ENCODE measurements around the gene NPBWR2.

The NPBWR2 gene

DNA sequence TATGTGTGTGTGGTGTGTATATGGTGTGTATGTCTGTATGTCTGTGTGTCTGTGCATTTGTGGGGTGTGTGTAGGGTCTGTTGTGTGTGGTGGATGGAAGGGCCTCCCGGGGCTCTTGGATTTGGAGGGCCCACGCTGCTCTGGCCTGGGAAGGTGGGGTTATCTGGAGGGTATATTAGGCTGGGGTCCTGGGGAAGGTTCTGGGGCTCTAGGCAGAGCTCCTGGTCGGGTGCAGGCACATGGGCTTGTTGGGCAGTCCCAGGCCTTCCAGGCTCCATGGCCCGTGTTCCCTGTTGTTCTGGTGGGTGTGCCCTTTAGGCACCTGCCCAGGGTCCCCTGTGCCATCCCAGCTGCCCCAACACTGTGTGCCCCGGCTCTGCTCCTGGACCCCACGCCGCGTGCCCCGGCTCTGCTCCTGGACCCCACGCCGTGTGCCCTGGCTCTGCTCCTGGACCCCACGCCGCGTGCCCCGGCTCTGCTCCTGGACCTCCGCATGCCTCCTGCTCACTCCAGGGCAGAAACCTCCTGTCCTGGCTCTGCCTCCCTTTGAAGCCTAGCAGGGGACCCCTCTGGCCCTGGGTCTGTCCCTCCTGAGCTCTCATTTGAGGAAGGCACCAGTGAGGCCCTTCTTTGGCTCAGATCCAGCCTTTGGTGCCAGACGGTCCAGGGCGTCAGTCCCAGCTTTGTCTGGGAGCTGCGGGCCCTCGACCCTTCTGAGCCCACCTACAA is 46.7 kb upstream of the NPBWR2 start:
- Histone ChIP-seq H3K9me3 (no peaks in the 10 kb centered on the region), H3K4me1 (peaks cover 43% of the 10 kb centered on the region), H3K36me3 (no peaks in the 10 kb centered on the region), H3K4me3 (ENCODE audit: low read depth, low read length) (no peak overlapping the region), H3K27me3 (no peaks in the 10 kb centered on the region)
- TF ChIP-seq, protein P1, sequence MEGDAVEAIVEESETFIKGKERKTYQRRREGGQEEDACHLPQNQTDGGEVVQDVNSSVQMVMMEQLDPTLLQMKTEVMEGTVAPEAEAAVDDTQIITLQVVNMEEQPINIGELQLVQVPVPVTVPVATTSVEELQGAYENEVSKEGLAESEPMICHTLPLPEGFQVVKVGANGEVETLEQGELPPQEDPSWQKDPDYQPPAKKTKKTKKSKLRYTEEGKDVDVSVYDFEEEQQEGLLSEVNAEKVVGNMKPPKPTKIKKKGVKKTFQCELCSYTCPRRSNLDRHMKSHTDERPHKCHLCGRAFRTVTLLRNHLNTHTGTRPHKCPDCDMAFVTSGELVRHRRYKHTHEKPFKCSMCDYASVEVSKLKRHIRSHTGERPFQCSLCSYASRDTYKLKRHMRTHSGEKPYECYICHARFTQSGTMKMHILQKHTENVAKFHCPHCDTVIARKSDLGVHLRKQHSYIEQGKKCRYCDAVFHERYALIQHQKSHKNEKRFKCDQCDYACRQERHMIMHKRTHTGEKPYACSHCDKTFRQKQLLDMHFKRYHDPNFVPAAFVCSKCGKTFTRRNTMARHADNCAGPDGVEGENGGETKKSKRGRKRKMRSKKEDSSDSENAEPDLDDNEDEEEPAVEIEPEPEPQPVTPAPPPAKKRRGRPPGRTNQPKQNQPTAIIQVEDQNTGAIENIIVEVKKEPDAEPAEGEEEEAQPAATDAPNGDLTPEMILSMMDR (IDR thresholded peaks at IDR 0.05; ENCODE audit: low read depth, low read length): no peak
- DNase-seq: no peak

DNA sequence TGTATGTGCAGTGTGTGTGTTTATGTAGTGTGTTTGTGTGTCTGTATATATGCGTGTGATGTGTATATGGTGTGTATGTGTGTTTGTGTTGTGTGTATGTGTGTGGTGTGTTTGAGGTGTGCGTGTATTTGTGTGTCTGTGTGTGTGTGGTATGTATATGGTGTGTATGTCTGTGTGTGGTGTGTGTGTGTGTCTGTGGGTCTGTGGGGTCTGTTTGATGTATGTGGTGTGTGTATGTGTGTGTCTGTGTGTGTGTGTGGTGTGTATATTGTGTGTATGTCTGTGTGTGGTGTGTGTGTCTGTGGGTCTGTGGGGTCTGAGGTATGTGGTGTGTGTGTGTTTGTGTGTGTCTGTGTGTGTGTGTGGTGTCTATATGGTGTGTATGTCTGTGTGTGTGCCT is 46.0 kb upstream of the NPBWR2 start:
- TF ChIP-seq, protein P1 (IDR thresholded peaks at IDR 0.05; ENCODE audit: low read depth, low read length): no peak
- H3K36me3 ChIP-seq: no peaks in the 10 kb centered on the region

DNA sequence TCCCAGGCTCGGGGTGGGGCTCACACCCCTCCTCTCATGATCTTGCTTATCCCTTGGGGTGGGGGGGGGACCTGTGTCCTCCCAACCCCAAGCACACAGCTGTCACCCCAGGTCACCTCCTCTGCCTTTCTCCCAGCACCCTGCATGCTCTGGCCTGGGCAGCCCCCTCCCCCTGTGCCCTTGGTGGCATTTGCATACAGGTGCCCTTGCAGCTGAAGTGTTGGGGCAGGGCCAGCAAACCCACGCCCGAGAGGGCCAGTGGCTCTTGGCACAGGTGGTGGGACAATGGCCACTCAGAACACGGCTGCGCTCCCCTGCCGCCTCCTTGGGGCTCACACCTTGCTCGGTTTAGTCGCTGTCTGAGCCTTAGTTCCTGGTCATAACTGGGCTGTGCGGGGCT is 45.5 kb upstream of the NPBWR2 start:
- peak; percentile 60 for DNase-seq
- Histone ChIP-seq H3K9me3 (no peaks in the 10 kb centered on the region), H3K27me3 (no peaks in the 10 kb centered on the region), H3K4me1 (peaks cover 42% of the 10 kb centered on the region), H3K4me3 (ENCODE audit: low read depth, low read length) (no peak overlapping the region), H3K36me3 (no peaks in the 10 kb centered on the region)
- TF ChIP-seq, protein P1 (IDR thresholded peaks at IDR 0.05; ENCODE audit: low read depth, low read length): no peak

More for the DNA sequence above, 46.0 kb upstream of the NPBWR2 start:
- Histone ChIP-seq H3K27me3 (no peaks in the 10 kb centered on the region), H3K4me3 (ENCODE audit: low read depth, low read length) (no peak overlapping the region), H3K4me1 (peaks cover 42% of the 10 kb centered on the region), H3K9me3 (no peaks in the 10 kb centered on the region)
- DNase-seq: no peak

DNA sequence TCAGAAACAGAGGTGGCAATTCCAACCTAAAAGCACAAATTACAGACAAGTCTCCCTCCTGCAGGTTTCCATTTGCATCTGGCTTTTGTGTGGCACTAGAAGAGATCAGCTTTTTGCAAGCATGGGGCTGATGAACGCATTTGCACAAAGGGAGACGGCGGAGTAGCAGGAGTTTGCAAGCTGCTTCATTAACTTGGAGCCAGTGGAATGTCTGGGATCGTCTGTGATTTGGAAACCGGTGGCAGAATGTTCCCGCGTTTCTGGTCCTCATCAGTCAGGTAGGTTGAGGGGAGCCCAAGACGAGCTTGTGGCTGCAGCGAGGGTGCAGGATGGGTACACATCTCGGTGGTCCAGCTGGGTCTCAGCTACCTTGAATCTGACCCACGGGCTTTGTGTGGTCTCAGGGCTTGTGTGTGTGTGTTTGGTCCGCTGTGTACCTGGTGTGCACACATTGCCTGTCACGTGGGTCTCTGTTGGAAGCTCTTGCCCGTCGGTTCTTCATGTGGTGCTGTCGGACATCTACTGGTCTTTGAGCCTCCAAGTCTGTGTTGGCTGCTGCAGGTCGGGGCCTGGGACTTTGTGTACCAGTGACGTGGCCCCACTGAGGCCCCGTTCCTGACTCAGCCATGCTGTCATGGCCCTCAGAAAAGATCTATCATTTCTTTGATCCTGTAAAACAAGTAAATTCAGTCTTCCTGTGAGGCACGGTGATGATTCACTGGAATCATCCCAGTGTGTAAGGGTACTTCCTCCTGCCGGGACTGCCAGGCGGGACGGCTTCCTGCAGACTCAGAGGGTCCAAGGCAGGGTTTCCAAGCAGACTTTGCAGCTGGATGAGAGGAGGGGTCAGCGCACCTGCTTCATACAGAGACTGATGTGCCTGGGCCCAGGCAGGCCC is 44.5 kb upstream of the NPBWR2 start:
- no peaks in the 10 kb centered on the region for H3K27me3 ChIP-seq
- TF ChIP-seq, protein P1 (IDR thresholded peaks at IDR 0.05; ENCODE audit: low read depth, low read length): no peak
- H3K4me1 ChIP-seq: peaks cover 48% of the 10 kb centered on the region
- no peak for DNase-seq
- no peaks in the 10 kb centered on the region for H3K9me3 ChIP-seq
- no peaks in the 10 kb centered on the region for H3K36me3 ChIP-seq
- no peak overlapping the region for H3K4me3 ChIP-seq (ENCODE audit: low read depth, low read length)

DNA sequence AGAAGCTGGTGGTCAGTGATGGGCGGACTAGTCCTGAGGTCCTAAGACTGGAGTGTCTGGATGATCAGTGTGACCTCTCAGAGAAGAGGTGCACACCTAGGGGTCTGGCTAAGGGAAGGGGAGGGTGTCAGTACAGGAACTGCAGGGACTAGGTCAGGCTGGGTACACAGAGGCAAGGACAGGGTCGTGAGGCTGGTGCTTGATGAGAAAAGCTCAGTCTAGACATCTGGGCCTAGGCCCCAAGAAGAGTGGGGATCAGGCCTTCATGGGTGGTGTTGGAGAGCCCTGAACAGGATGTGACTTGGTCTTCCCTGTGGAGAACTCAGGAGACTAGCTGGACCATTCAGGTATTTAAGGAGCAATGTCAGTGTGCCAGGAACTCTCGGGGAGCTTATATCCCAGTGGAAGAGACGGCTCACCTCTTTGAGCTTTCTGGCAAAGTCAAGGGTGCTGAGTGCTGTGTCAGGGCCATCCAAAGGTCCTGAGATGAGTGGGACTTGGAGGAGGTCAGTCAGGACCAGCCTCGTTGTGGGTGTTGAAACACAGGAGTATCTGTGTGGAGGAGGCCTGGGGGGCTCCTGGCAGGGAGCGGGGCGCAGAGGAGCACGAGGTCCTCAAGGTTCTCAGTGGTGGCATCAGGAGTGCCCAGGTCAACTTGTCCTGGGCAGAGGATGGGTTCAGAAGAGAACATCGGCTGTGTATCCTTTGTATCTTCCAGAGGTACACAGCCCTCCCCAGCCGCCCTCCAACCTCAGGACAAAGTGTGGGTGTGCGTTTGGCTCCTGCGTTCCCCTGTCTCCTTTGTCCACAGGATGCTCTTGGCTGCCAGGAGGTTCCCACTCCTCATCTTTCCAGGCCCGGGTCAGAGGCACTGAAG is 43.6 kb upstream of the NPBWR2 start:
- no peak overlapping the region for H3K4me3 ChIP-seq (ENCODE audit: low read depth, low read length)
- no peaks in the 10 kb centered on the region for H3K9me3 ChIP-seq
- no peaks in the 10 kb centered on the region for H3K27me3 ChIP-seq
- H3K36me3 ChIP-seq: no peaks in the 10 kb centered on the region
- TF ChIP-seq, protein P1 (IDR thresholded peaks at IDR 0.05; ENCODE audit: low read depth, low read length): no peak
- peaks cover 46% of the 10 kb centered on the region for H3K4me1 ChIP-seq
- no peak for DNase-seq

Data from BE2C (cell line).